ENCODE measurements around the gene SPATA6L.
"Not testable (repeated sequence)": the region's sequence is repeated elsewhere in the genome, so short reads cannot be mapped to it uniquely, and the experiment has no call there.

SPATA6L gene

GRCh38 chr9:4677392-4677791 lies 11.1 kb upstream of the SPATA6L start:
- no peak for DNase-seq (ENCODE audit: low read depth in 2 of 2)

- DNase-seq (ENCODE audit: low read depth in 2 of 2) = no peak
These were observed 8.5 kb upstream of the SPATA6L start for GRCh38 chr9:4674783-4675182.

GRCh38 chr9:4671737-4672136 lies 5.5 kb upstream of the SPATA6L start:
- no peak for DNase-seq (ENCODE audit: low read depth in 2 of 2)

GRCh38 chr9:4670591-4670990 lies 4.3 kb upstream of the SPATA6L start:
- no peak for DNase-seq (ENCODE audit: low read depth in 2 of 2)

GRCh38 chr9:4669890-4670289 lies 3.6 kb upstream of the SPATA6L start:
- DNase-seq (ENCODE audit: low read depth in 2 of 2) = no peak

GRCh38 chr9:4668604-4669003 lies 2.3 kb upstream of the SPATA6L start:
- no peak for DNase-seq (ENCODE audit: low read depth in 2 of 2)

GRCh38 chr9:4667681-4668080 lies 1.4 kb upstream of the SPATA6L start:
- no peak for DNase-seq (ENCODE audit: low read depth in 2 of 2)

- no peak for DNase-seq (ENCODE audit: low read depth in 2 of 2)
These were observed 923 bp downstream of the SPATA6L start for GRCh38 chr9:4665357-4665756.

GRCh38 chr9:4663956-4664355 lies 2.3 kb downstream of the SPATA6L start:
- no peak for DNase-seq (ENCODE audit: low read depth in 2 of 2)

GRCh38 chr9:4662989-4663792 lies 3.1 kb downstream of the SPATA6L start:
- DNase-seq (ENCODE audit: low read depth in 2 of 2) = no peak

GRCh38 chr9:4662108-4662988 lies 3.9 kb downstream of the SPATA6L start, which contains the start of gene PLPP6:
TSS of gene PLPP6 (plus strand) at chr9:4662294. CDS start at chr9:4662376, 82 bp downstream.
- peak; percentile 49 to 59 for DNase-seq (ENCODE audit: low read depth in 2 of 2)

- DNase-seq (ENCODE audit: low read depth in 2 of 2) = no peak
These were observed 4.7 kb downstream of the SPATA6L start for GRCh38 chr9:4661611-4662010.

GRCh38 chr9:4661165-4661564 lies 5.1 kb downstream of the SPATA6L start:
- no peak for DNase-seq (ENCODE audit: low read depth in 2 of 2)

GRCh38 chr9:4660665-4661064 lies 5.6 kb downstream of the SPATA6L start:
- DNase-seq (ENCODE audit: low read depth in 2 of 2) = not testable (repeated sequence)

GRCh38 chr9:4657426-4658159 lies 8.7 kb downstream of the SPATA6L start:
- no peak for DNase-seq (ENCODE audit: low read depth in 2 of 2)

GRCh38 chr9:4656621-4657020 lies 9.7 kb downstream of the SPATA6L start:
- no peak for DNase-seq (ENCODE audit: low read depth in 2 of 2)

- DNase-seq (ENCODE audit: low read depth in 2 of 2) = not testable (repeated sequence)
These were observed 10.1 kb downstream of the SPATA6L start for GRCh38 chr9:4656196-4656595.

GRCh38 chr9:4654538-4654937 lies 11.7 kb downstream of the SPATA6L start:
- no peak for DNase-seq (ENCODE audit: low read depth in 2 of 2)

- no peak for DNase-seq (ENCODE audit: low read depth in 2 of 2)
These were observed 12.2 kb downstream of the SPATA6L start for GRCh38 chr9:4654084-4654483.

- DNase-seq (ENCODE audit: low read depth in 2 of 2) = no peak
These were observed 23.9 kb downstream of the SPATA6L start for GRCh38 chr9:4642351-4642750.

GRCh38 chr9:4640027-4640426 lies 26.3 kb downstream of the SPATA6L start:
- DNase-seq (ENCODE audit: low read depth in 2 of 2) = no peak

GRCh38 chr9:4639420-4639819 lies 26.9 kb downstream of the SPATA6L start:
- no peak for DNase-seq (ENCODE audit: low read depth in 2 of 2)
